HCT116 (cell line): ENCODE measurements around the gene CCND1. TPM values are rescaled to one million over a fixed set of nuclear protein-coding genes. Genes with fewer than 3 reads are reported as not detected.

Experiments
- ATAC-seq: fragments of 200-7000 bp; cut with Tn5 transposase; 2 replicates; pipeline ENCODE4 v1.9.1; 2020; ENCODE audit warnings: mild to moderate bottlenecking, moderate library complexity
- BruUV-seq: library from RNA; stranded (reverse); fragments of 400-500 nt; replicated peaks from 2 replicates; lab custom pipeline; 2021; lab: Mats Ljungman, UMichigan
- CTCF ChIA-PET: fragments of 300-600 bp; sonication (Branson Sonifier 250); formaldehyde crosslinking; loops from one replicate; lab custom pipeline; 2021; ENCODE audit warnings: antibody characterized with exemption; lab: Charles Lee
- POLR2A ChIA-PET: fragments of 300-600, 350-600 bp; sonication (Branson Sonifier 250); formaldehyde crosslinking; loops from one replicate; lab custom pipeline; 2021; ENCODE audit warnings: antibody characterized with exemption; lab: Charles Lee
- RAD21 ChIA-PET, 2 experiments: fragments of 300-600 bp; sonication (Branson Sonifier 250); formaldehyde crosslinking; loops; one replicate each; lab custom pipeline; 2023; ENCODE audit warnings: low total read pairs in 2 of 2; ENCODE audit not compliant: uncharacterized antibody in 2 of 2, unreplicated experiment in 2 of 2, low non-redundant PET in 1 of 2; lab: Charles Lee
- DNase-seq: peaks from one replicate; pipeline ENCODE4 v3.0.0-alpha.2; 2010; ENCODE audit warnings: low read depth, low spot score
- H2AFZ ChIP-seq: fragments of 200-600 bp; shearing (Covaris generic), sonication (generic); 2 replicates; pipeline ENCODE4 v1.6.1; 2017; ENCODE audit warnings: low read depth, mixed run types, mixed read lengths, antibody characterized with exemption, low read length; ENCODE audit not compliant: poor library complexity, severe bottlenecking
- H3K27ac ChIP-seq: 2 replicates; pipeline ENCODE4 v1.5.1; 2012; ENCODE audit warnings: low read depth, low read length
- H3K27me3 ChIP-seq: fragments of 200-600 bp; sonication (generic); 2 replicates; pipeline ENCODE4 v1.6.1; 2016; ENCODE audit warnings: mixed run types, low read length, mixed read lengths; ENCODE audit not compliant: insufficient read depth
- H3K36me3 ChIP-seq, 2 experiments: fragments of 200-500 bp in 1 of 2; fragments of 200-600 bp in 1 of 2; sonication (Bioruptor generic) in 1 of 2; sonication (generic) in 1 of 2; 2 replicates each; pipeline versions ENCODE4 v1.5.1 to v1.6.1; 2014 to 2016; ENCODE audit warnings: low read length in 2 of 2, inconsistent platforms in 1 of 2, mixed read lengths in 1 of 2, mixed run types in 1 of 2; ENCODE audit not compliant: insufficient read depth in 2 of 2, control insufficient read depth in 1 of 2
- H3K4me1 ChIP-seq, 2 experiments: fragments of 200-600 bp in 1 of 2; sonication (generic) in 1 of 2; 2 replicates each; pipeline versions ENCODE4 v1.5.1 to v1.6.1; 2012 to 2017; ENCODE audit warnings: low read length in 2 of 2, inconsistent platforms in 1 of 2, mild to moderate bottlenecking in 1 of 2, mixed read lengths in 1 of 2, mixed run types in 1 of 2, moderate library complexity in 1 of 2; ENCODE audit not compliant: insufficient read depth in 2 of 2, control insufficient read depth in 1 of 2
- H3K4me2 ChIP-seq: fragments of 200-600 bp; sonication (generic); 2 replicates; pipeline ENCODE4 v1.6.1; 2017; ENCODE audit warnings: mixed run types, low read length, mixed read lengths
- H3K4me3 ChIP-seq, 2 experiments: fragments of 200-600 bp in 1 of 2; sonication (generic) in 1 of 2; replicated peaks in 1 of 2; 2 replicates each; pipeline ENCODE4 v1.5.1; 2011 to 2016; ENCODE audit warnings: low read length in 2 of 2, control low read depth in 1 of 2, low read depth in 1 of 2, mild to moderate bottlenecking in 1 of 2, mixed read lengths in 1 of 2, mixed run types in 1 of 2
- H3K79me2 ChIP-seq: fragments of 200-600 bp; sonication (generic); 2 replicates; pipeline ENCODE4 v1.6.1; 2017; ENCODE audit warnings: mild to moderate bottlenecking, mixed run types, low read length, moderate library complexity, mixed read lengths; ENCODE audit not compliant: insufficient read depth
- H3K9ac ChIP-seq: fragments of 200-600 bp; sonication (generic); 2 replicates; pipeline ENCODE4 v1.6.1; 2016; ENCODE audit warnings: low read length, mixed read lengths
- H3K9me2 ChIP-seq: fragments of 200-600 bp; sonication (generic), shearing (Covaris generic); 2 replicates; pipeline ENCODE4 v1.6.1; 2017; ENCODE audit warnings: mixed run types, mild to moderate bottlenecking, moderate library complexity; ENCODE audit not compliant: insufficient read depth
- H3K9me3 ChIP-seq, 2 experiments: fragments of 200-500 bp in 1 of 2; fragments of 200-600 bp in 1 of 2; sonication (Bioruptor generic) in 1 of 2; sonication (generic) in 1 of 2; 2 replicates each; pipeline ENCODE4 v1.6.1; 2014 to 2017; ENCODE audit warnings: low read length in 2 of 2, mixed read lengths in 2 of 2, inconsistent platforms in 1 of 2, low read depth in 1 of 2, mild to moderate bottlenecking in 1 of 2, mixed run types in 1 of 2, moderate library complexity in 1 of 2; ENCODE audit not compliant: control insufficient read depth in 1 of 2, insufficient read depth in 1 of 2
- H4K20me1 ChIP-seq: fragments of 200-600 bp; sonication (generic), shearing (Covaris generic); 2 replicates; pipeline ENCODE4 v1.6.1; 2017; ENCODE audit warnings: mixed run types, mild to moderate bottlenecking, moderate library complexity; ENCODE audit not compliant: insufficient read depth
- CBX3 ChIP-seq: IDR thresholded peaks from 2 replicates; pipeline ENCODE4 v1.6.1; 2012; ENCODE audit warnings: low read depth
- CEBPB ChIP-seq: IDR thresholded peaks from 2 replicates; pipeline ENCODE4 v1.6.1; 2012; ENCODE audit warnings: low read depth
- POLR2AphosphoS5 ChIP-seq: IDR thresholded peaks from 2 replicates; pipeline ENCODE4 v1.6.1; 2011; ENCODE audit warnings: mild to moderate bottlenecking, low read depth, low read length, moderate library complexity
- SP1 ChIP-seq: IDR thresholded peaks from 2 replicates; pipeline ENCODE4 v1.6.1; 2012; ENCODE audit warnings: low read depth
- SRF ChIP-seq: IDR thresholded peaks from 2 replicates; pipeline ENCODE4 v1.6.1; 2012; ENCODE audit warnings: low read depth
- TCF7L2 ChIP-seq: IDR thresholded peaks from 2 replicates; pipeline ENCODE4 v1.7.0; 2011; ENCODE audit warnings: borderline replicate concordance, inconsistent platforms; ENCODE audit not compliant: insufficient read depth, insufficient read length; ENCODE audit errors: extremely low read depth
- ZFX ChIP-seq: fragments of 450-650 bp; IDR thresholded peaks from 2 replicates; pipeline ENCODE4 v1.6.1; 2017
- ZNF274 ChIP-seq: fragments of 200-500 bp; sonication (Bioruptor generic); IDR thresholded peaks from 2 replicates; pipeline ENCODE4 v1.6.1; 2014; ENCODE audit warnings: mild to moderate bottlenecking, low read depth, low read length, inconsistent platforms
- intact Hi-C: fragments of 100-400 bp; cut with micrococcal nuclease; formaldehyde crosslinking; loops from 2 replicates; pipeline ENCODE4 v1.10.0; 2022
- total RNA-seq: library from RNA; stranded (reverse); gene quantifications from one replicate; pipeline ENCODE4 v1.2.1, GENCODE V29; 2021; ENCODE audit not compliant: unreplicated experiment
- TF ChIP-seq, protein P1 (sequence below): IDR thresholded peaks from 2 replicates; pipeline ENCODE4 v1.6.1; 2012
- TF ChIP-seq, protein P2 (sequence below): IDR thresholded peaks from 2 replicates; pipeline ENCODE4 v1.6.1; 2012
- TF ChIP-seq, protein P3 (sequence below): IDR thresholded peaks from 2 replicates; pipeline ENCODE4 v1.6.1; 2012; ENCODE audit warnings: low read depth

The CCND1 gene
- total RNA-seq, 1 experiment from 2014 or later = 601 TPM

DNA sequence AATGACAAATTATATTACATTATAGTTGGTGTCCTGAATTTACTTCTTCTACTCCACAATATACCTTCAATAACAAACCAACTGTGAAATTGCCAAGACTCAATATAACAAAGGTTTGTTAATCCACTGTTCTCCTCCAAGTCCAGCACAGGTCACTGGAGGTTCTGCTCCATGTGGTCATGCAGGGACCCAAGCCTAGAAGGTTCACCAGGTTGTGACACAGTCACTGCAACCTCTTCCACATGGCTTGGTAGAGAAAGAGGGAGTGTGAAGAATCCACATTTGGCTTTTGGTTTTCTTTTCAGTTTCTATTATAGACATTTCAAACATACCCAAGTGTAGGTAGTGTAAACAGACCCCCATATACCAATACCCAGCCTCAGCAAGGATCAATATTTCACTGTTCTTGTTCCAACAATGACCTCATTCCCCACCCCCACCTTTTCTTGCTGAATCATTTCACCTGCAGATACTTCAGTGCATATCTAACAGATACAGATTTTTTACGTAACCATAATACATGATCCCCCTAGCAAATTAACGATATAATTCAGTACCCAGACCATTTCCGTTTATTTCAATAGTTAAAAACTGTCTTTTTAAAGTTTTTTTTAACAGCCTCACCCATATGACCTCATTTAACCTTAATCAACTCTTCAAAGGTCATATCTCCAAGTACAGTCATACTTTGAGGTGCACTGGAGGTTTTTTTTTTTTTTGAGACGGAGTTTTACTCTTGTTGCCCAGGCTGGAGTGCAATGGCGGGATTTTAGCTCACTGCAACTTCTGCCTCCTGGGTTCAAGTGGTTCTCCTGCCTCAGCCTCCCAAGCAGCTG is 48.7 kb downstream of the CCND1 start (continued):
- TF ChIP-seq, protein P1, sequence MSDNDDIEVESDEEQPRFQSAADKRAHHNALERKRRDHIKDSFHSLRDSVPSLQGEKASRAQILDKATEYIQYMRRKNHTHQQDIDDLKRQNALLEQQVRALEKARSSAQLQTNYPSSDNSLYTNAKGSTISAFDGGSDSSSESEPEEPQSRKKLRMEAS = peak; percentile 30; the same call in 1 of the 2 replicates

DNA sequence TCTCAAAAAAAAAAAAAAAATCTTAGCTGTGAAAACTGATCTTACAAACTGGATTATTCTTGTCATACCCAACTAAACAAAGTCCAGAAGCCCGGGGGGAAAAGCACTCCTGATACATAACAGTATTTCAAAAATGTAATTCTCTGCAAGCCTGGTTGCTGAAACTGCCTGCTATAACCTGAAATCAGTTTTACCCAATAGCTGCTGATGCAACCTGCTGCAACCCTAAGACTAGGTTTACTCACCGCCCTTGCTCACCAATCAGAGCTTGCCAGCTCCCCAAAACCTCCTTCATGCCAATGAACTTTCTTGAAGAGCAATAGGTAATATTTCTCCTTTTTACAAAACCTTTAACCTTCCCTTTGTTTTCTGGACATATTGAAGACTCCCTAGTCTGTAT is 50.5 kb downstream of the CCND1 start:
- H3K4me1 ChIP-seq = peaks cover 33 to 56% of the 10 kb centered on the region in 2 experiments
- peak; percentile 74 for DNase-seq
- no TSS peak for BruUV-seq
- H3K4me2 ChIP-seq = no peak overlapping the region
- ATAC-seq = no peak
- ChIA-PET RAD21 (no interaction called here), CTCF (interaction anchor here (1.5 kb wide), 1 partner anchor 222 kb away, joined by 4 read pairs; no protein-coding TSS in a partner anchor), POLR2A (interaction anchor here (0.7 to 1.5 kb wide), 3 partner anchors 9 to 21 kb away, joined by 3 to 5 read pairs (median 4); no protein-coding TSS in a partner anchor)
- no peaks in the 10 kb centered on the region for H3K79me2 ChIP-seq
- TF ChIP-seq SRF (no peak), POLR2AphosphoS5 (0 out of 2 replicates have a peak, but pooled peaks have one; percentile 25), ZNF274 (no peak), TCF7L2 (no peak), CBX3 (peak; percentile 24; the same call in 1 of the 2 replicates), SP1 (peak; percentile 45), ZFX (no peak), CEBPB (peak; percentile 97)
- TF ChIP-seq, protein P2, sequence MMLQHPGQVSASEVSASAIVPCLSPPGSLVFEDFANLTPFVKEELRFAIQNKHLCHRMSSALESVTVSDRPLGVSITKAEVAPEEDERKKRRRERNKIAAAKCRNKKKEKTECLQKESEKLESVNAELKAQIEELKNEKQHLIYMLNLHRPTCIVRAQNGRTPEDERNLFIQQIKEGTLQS = no peak
- TF ChIP-seq, protein P3, sequence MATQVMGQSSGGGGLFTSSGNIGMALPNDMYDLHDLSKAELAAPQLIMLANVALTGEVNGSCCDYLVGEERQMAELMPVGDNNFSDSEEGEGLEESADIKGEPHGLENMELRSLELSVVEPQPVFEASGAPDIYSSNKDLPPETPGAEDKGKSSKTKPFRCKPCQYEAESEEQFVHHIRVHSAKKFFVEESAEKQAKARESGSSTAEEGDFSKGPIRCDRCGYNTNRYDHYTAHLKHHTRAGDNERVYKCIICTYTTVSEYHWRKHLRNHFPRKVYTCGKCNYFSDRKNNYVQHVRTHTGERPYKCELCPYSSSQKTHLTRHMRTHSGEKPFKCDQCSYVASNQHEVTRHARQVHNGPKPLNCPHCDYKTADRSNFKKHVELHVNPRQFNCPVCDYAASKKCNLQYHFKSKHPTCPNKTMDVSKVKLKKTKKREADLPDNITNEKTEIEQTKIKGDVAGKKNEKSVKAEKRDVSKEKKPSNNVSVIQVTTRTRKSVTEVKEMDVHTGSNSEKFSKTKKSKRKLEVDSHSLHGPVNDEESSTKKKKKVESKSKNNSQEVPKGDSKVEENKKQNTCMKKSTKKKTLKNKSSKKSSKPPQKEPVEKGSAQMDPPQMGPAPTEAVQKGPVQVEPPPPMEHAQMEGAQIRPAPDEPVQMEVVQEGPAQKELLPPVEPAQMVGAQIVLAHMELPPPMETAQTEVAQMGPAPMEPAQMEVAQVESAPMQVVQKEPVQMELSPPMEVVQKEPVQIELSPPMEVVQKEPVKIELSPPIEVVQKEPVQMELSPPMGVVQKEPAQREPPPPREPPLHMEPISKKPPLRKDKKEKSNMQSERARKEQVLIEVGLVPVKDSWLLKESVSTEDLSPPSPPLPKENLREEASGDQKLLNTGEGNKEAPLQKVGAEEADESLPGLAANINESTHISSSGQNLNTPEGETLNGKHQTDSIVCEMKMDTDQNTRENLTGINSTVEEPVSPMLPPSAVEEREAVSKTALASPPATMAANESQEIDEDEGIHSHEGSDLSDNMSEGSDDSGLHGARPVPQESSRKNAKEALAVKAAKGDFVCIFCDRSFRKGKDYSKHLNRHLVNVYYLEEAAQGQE = no peak
- no peak overlapping the region for H2AFZ ChIP-seq
- H4K20me1 ChIP-seq = no peaks in the 10 kb centered on the region
- intact Hi-C loops = no loop called here
- H3K9me2 ChIP-seq = no peaks in the 10 kb centered on the region
- H3K27me3 ChIP-seq = no peaks in the 10 kb centered on the region
- H3K36me3 ChIP-seq = no peaks in the 10 kb centered on the region
- no peak overlapping the region for H3K9ac ChIP-seq
- no peak overlapping the region for H3K27ac ChIP-seq
- no peak overlapping the region for H3K4me3 ChIP-seq
- H3K9me3 ChIP-seq = no peaks in the 10 kb centered on the region; a peak in 1 of 4 replicates
